Stimulated activated CD4-positive, alpha-beta T cell treated with anti-CD3 and anti-CD28 coated beads, Interleukin-4, amount 100 ng/mL, for 4 hours (primary cell): ENCODE results near the gene PGGHG.
A peak's percentile ranks its signal among the peaks of the same experiment; 100 is the strongest.
"Not testable (repeated sequence)": the region's sequence is repeated elsewhere in the genome, so short reads cannot be mapped to it uniquely, and the experiment has no call there.

Source experiments
- DNase-seq, 2 experiments: peaks; one replicate each; pipeline ENCODE4 v3.0.0-alpha.2; 2020

The PGGHG gene

GRCh38 chr11:297586-298405, 8.9 kb downstream of the PGGHG start:
- DNase-seq = peak in 1 of 2 experiments; percentile 47

GRCh38 chr11:298406-299065, 9.6 kb downstream of the PGGHG start:
- DNase-seq = peak in 1 of 2 experiments; percentile 15

- no peak for DNase-seq
These were observed 10.4 kb downstream of the PGGHG start, which contains the start of gene IFITM5 for GRCh38 chr11:299081-299891. IFITM5 (minus strand) TSS chr11:299526; CDS start chr11:299490, 36 bp downstream.

- DNase-seq = no peak
These were observed 11.2 kb downstream of the PGGHG start for GRCh38 chr11:299951-300735.

GRCh38 chr11:303363-303762, 14.4 kb downstream of the PGGHG start:
- no peak for DNase-seq

GRCh38 chr11:304061-304506, 15.2 kb downstream of the PGGHG start:
- DNase-seq = no peak

- peak in 1 of 2 experiments; percentile 57 for DNase-seq
These were observed 16.3 kb downstream of the PGGHG start for GRCh38 chr11:304915-305843.

GRCh38 chr11:305844-306211, 16.9 kb downstream of the PGGHG start:
- DNase-seq = no peak

GRCh38 chr11:306645-307371, 17.9 kb downstream of the PGGHG start:
- DNase-seq = no peak

GRCh38 chr11:307766-308708, 19.1 kb downstream of the PGGHG start, which contains the start of gene IFITM2:
IFITM2 (plus strand) TSS chr11:307816; CDS start chr11:308193, 377 bp downstream.
- DNase-seq = peak in 1 of 2 experiments; percentile 50

GRCh38 chr11:308740-309665, 20.1 kb downstream of the PGGHG start:
- DNase-seq = not testable (repeated sequence)

GRCh38 chr11:309979-310572, 21.1 kb downstream of the PGGHG start:
- DNase-seq = not testable (repeated sequence)

GRCh38 chr11:311013-311748, 22.3 kb downstream of the PGGHG start:
- DNase-seq = not testable (repeated sequence)

GRCh38 chr11:312092-312816, 23.3 kb downstream of the PGGHG start:
- DNase-seq = peak in 1 of 2 experiments; percentile 57

- no peak for DNase-seq
These were observed 24.4 kb downstream of the PGGHG start for GRCh38 chr11:313304-313786.
